NCI-H1092 (cell line): ENCODE data around the gene AKAP5.
A peak's percentile ranks its signal among the peaks of the same experiment; 100 is the strongest.

Experiments
- DNase-seq: peaks from one replicate; lab custom pipeline; 2025; lab: John Stamatoyannopoulos, UW

The AKAP5 gene

GRCh38 chr14:64465191-64465822 is at the start of gene AKAP5:
TSS of gene AKAP5 (plus strand) at chr14:64465499. CDS start at chr14:64468395, 2,896 bp downstream.
- DNase-seq = peak; percentile 80

GRCh38 chr14:64416348-64416932 is 48.9 kb upstream of the AKAP5 start:
- DNase-seq = no peak

GRCh38 chr14:64417055-64417770 is 48.1 kb upstream of the AKAP5 start:
- no peak for DNase-seq

GRCh38 chr14:64417771-64418125 is 47.6 kb upstream of the AKAP5 start:
- DNase-seq = no peak

GRCh38 chr14:64419003-64419402 is 46.3 kb upstream of the AKAP5 start:
- DNase-seq = no peak

GRCh38 chr14:64421166-64421565 is 44.1 kb upstream of the AKAP5 start:
- DNase-seq = no peak

- DNase-seq = no peak
Measured at GRCh38 chr14:64422005-64422404, 43.3 kb upstream of the AKAP5 start.

- DNase-seq = no peak
Measured at GRCh38 chr14:64422756-64423155, 42.5 kb upstream of the AKAP5 start.

- no peak for DNase-seq
Measured at GRCh38 chr14:64423987-64424386, 41.3 kb upstream of the AKAP5 start.

- no peak for DNase-seq
Measured at GRCh38 chr14:64434528-64434927, 30.8 kb upstream of the AKAP5 start.

GRCh38 chr14:64438181-64438841 is 27.0 kb upstream of the AKAP5 start:
- DNase-seq = no peak

- no peak for DNase-seq
Measured at GRCh38 chr14:64439141-64439540, 26.2 kb upstream of the AKAP5 start.

GRCh38 chr14:64440494-64440893 is 24.8 kb upstream of the AKAP5 start:
- DNase-seq = no peak

- no peak for DNase-seq
Measured at GRCh38 chr14:64442300-64442988, 22.9 kb upstream of the AKAP5 start.

- DNase-seq = no peak
Measured at GRCh38 chr14:64444140-64444539, 21.2 kb upstream of the AKAP5 start.

- DNase-seq = no peak
Measured at GRCh38 chr14:64444984-64445845, 20.1 kb upstream of the AKAP5 start.

GRCh38 chr14:64447876-64448670 is 17.2 kb upstream of the AKAP5 start:
- no peak for DNase-seq

- no peak for DNase-seq
Measured at GRCh38 chr14:64450255-64450654, 15.0 kb upstream of the AKAP5 start.

- DNase-seq = no peak
Measured at GRCh38 chr14:64454671-64455070, 10.6 kb upstream of the AKAP5 start.

GRCh38 chr14:64459405-64460136 is 5.7 kb upstream of the AKAP5 start:
- DNase-seq = no peak
